Measurements from ENCODE around the gene GNG12. TPM values are rescaled to one million over a fixed set of nuclear protein-coding genes. Genes with fewer than 3 reads are reported as not detected.

Gene GNG12
- total and polyA plus RNA-seq, 2 donors (not counting 3 experiments of a cell fraction or from before 2014, with no cell fraction given), result 107 to 152 TPM

GRCh38 chr1:67752306-67752705, 81.0 kb downstream of the GNG12 start:
- ChIA-PET CTCF (interaction anchor here (0.8 to 13.8 kb wide), 13 partner anchors 8 to 251 kb away, joined by 3 to 392 read pairs (median 3); no protein-coding TSS in a partner anchor), POLR2A (interaction anchor here (0.7 to 1.7 kb wide), 5 partner anchors 11 to 88 kb away, joined by 3 to 6 read pairs (median 4); no protein-coding TSS in a partner anchor)
- H3K79me2 ChIP-seq (ENCODE audit: control insufficient read depth, insufficient read depth, low read length), result peaks cover 51% of the 10 kb centered on the region
- peak overlapping the region; percentile 42 for H3K4me2 ChIP-seq (ENCODE audit: insufficient read depth, low read length)
- dilution Hi-C loops (cut with MboI; ENCODE audit: extremely low pct_ligation_motif_present, low sequenced_read_pairs), result loop anchor here (25.0 kb wide), 1 partner anchor 215 kb away; no protein-coding TSS in a partner anchor
- no peak overlapping the region for H2AFZ ChIP-seq (ENCODE audit: low read depth, low read length)
- no peaks in the 10 kb centered on the region for H3K27me3 ChIP-seq (ENCODE audit: control insufficient read depth in 2 of 2, insufficient read depth in 2 of 2, low read length in 2 of 2)
- H3K9me3 ChIP-seq (replicated peaks; ENCODE audit: control insufficient read depth, insufficient read depth, low read length), result no peaks in the 10 kb centered on the region
- FAIRE-seq (peak; percentile 88), DNase-seq (ENCODE audit: low read depth, low spot score) (peak; percentile 81)
- TF ChIP-seq JUN (IDR thresholded peaks at IDR 0.05; ENCODE audit: borderline replicate concordance, insufficient read depth, insufficient read length, low read depth), result peak; percentile 89
- peak; percentile 44 for TF ChIP-seq POLR2A (IDR thresholded peaks at IDR 0.05; ENCODE audit: low read depth, low read length)
- TF ChIP-seq GATA2 (IDR thresholded peaks at IDR 0.05; ENCODE audit: insufficient read depth, insufficient read length, low read depth, low read length), result peak; percentile 32
- peak; percentile 52 for TF ChIP-seq POLR2AphosphoS5 (IDR thresholded peaks at IDR 0.05; ENCODE audit: insufficient read depth, low read depth, low read length)
- peak; percentile 87 for TF ChIP-seq FOS (IDR thresholded peaks at IDR 0.05; ENCODE audit: borderline replicate concordance, insufficient read depth, low read length)
- TF ChIP-seq MYC (IDR thresholded peaks at IDR 0.05; ENCODE audit: low read depth, low read length), result peak; percentile 85
- TF ChIP-seq EZH2 (IDR thresholded peaks at IDR 0.05; ENCODE audit: borderline replicate concordance, low read depth, low read length, severe bottlenecking), result no peak
- no peak for TF ChIP-seq MAX (IDR thresholded peaks at IDR 0.05; ENCODE audit: insufficient read depth, insufficient read length)
- no peaks in the 10 kb centered on the region for H4K20me1 ChIP-seq (replicated peaks; ENCODE audit: control insufficient read depth, extremely low read depth, insufficient read depth, low read length)
- peak overlapping the region; percentile 11 for H3K9ac ChIP-seq (replicated peaks; ENCODE audit: extremely low read depth, insufficient read depth, low read length)
- H3K4me3 ChIP-seq (replicated peaks in 1 of 3; ENCODE audit: insufficient read depth in 1 of 3, low read depth in 1 of 3, low read length in 3 of 3), result no peak overlapping the region
- H3K9me1 ChIP-seq (replicated peaks; ENCODE audit: control insufficient read depth, extremely low read depth, insufficient read depth, low read length), result no peaks in the 10 kb centered on the region
- peaks cover 67% of the 10 kb centered on the region for H3K4me1 ChIP-seq (ENCODE audit: control insufficient read depth, extremely low read depth, insufficient read depth, low read length)
- intact Hi-C loops (cut with micrococcal nuclease), result loop anchor here (1.0 to 2.0 kb wide), 5 partner anchors 16 to 134 kb away; no protein-coding TSS in a partner anchor
- H3K36me3 ChIP-seq (ENCODE audit: control insufficient read depth in 2 of 2, extremely low read depth in 1 of 2, insufficient read depth in 2 of 2, low read length in 2 of 2), result no peaks in the 10 kb centered on the region
- H3K27ac ChIP-seq (ENCODE audit: insufficient read depth, low read depth, low read length), result peak overlapping the region; percentile 89
- no TSS peak for BruUV-seq (replicated peaks)
